ENCODE data around the gene TLX1.

Gene TLX1

DNA sequence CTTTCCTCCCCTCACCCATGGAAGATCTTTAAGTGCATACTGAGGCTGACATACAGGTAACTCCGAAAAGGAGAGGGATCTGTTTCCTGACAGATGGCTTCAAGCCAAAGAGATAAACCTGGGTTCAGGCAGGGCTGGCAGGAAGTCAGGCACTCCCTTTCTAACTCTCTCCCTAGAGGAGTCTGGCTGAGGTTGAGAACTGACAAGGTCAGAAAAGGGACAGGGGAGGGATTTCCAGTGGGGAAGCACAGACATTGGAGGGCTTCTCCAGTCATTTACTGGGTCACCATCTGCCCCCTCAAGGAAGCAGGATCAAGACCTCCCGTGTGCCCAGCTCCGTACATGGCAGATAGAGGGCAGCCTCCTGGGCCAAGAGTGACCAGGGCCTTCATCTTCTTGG is 31.6 kb downstream of the TLX1 start:
- DNase-seq (ENCODE audit: extremely low read depth, low read depth): no peak
- no peak overlapping the region for H3K4me3 ChIP-seq (replicated peaks; ENCODE audit: low read depth, low read length)
- no peak for TF ChIP-seq CTCF (IDR thresholded peaks at IDR 0.05; ENCODE audit: low read depth, low read length, missing control alignments)

GRCh38 chr10:101164020-101164419 is 32.9 kb downstream of the TLX1 start:
- no peak for DNase-seq (ENCODE audit: extremely low read depth, low read depth)
- no peak overlapping the region for H3K4me3 ChIP-seq (replicated peaks; ENCODE audit: low read depth, low read length)
- TF ChIP-seq CTCF (IDR thresholded peaks at IDR 0.05; ENCODE audit: low read depth, low read length, missing control alignments): no peak

- no peak for TF ChIP-seq CTCF (IDR thresholded peaks at IDR 0.05; ENCODE audit: low read depth, low read length, missing control alignments)
- no peak overlapping the region for H3K4me3 ChIP-seq (replicated peaks; ENCODE audit: low read depth, low read length)
- DNase-seq (ENCODE audit: extremely low read depth, low read depth): no peak
Measured at GRCh38 chr10:101165736-101166135, 34.6 kb downstream of the TLX1 start.

DNA sequence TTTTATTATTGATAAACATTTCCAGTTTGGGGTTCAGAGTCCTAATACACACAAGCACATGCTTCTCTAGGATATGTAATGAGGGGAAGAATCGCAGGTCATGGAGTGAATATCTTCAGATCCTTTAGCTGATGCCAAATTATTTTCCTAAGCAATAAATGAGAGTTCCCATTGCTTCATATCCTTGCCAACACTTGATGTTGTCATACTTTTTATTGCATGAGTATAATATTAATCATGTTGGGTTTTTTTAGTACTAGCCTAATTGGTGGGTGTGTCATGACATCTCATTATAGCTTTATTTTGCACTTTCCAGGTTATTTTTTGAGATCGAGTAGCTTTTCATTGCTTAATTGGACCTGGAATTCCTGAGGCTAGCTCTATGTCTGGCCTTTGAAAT is 35.3 kb downstream of the TLX1 start:
- no peak overlapping the region for H3K4me3 ChIP-seq (replicated peaks; ENCODE audit: low read depth, low read length)
- no peak for TF ChIP-seq CTCF (IDR thresholded peaks at IDR 0.05; ENCODE audit: low read depth, low read length, missing control alignments)
- DNase-seq (ENCODE audit: extremely low read depth, low read depth): no peak

DNA sequence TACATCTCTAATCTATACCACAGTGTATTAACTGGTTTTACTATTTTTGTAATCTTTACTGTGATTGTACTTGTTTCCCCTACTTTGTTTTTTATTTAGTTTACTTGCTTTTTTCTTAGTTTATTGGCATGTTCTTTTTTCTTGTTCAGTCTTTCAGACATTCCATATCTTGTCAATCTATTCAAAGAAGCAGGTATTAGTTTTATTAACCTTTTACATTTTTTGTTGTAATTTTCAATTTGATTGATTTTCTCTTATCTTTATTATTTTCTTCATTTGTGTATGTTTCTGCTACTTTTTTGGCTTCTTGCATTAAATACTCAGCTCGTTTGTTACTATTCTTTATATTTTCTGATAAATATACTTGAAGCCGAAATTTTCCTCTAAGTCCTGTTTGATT is 41.6 kb downstream of the TLX1 start:
- no peak for DNase-seq (ENCODE audit: extremely low read depth, low read depth)
- no peak for TF ChIP-seq CTCF (IDR thresholded peaks at IDR 0.05; ENCODE audit: low read depth, low read length, missing control alignments)
- no peak overlapping the region for H3K4me3 ChIP-seq (replicated peaks; ENCODE audit: low read depth, low read length)

GRCh38 chr10:101174319-101174718 is 43.2 kb downstream of the TLX1 start:
- DNase-seq (ENCODE audit: extremely low read depth, low read depth): no peak
- TF ChIP-seq CTCF (IDR thresholded peaks at IDR 0.05; ENCODE audit: low read depth, low read length, missing control alignments): no peak
- H3K4me3 ChIP-seq (replicated peaks; ENCODE audit: low read depth, low read length): no peak overlapping the region

GRCh38 chr10:101176577-101176976 is 45.5 kb downstream of the TLX1 start:
- H3K4me3 ChIP-seq (replicated peaks; ENCODE audit: low read depth, low read length): no peak overlapping the region
- no peak for TF ChIP-seq CTCF (IDR thresholded peaks at IDR 0.05; ENCODE audit: low read depth, low read length, missing control alignments)
- no peak for DNase-seq (ENCODE audit: extremely low read depth, low read depth)

Measured in HFF-Myc (cell line).